ENCODE data around the gene SH3GL2. TPM values are rescaled to one million over a fixed set of nuclear protein-coding genes. Genes with fewer than 3 reads are reported as not detected.

Gene SH3GL2
- total RNA-seq, 1 donor from 2014 or later = not detected

GRCh38 chr9:17622749-17623148, 43.9 kb downstream of the SH3GL2 start:
- no peak for DNase-seq (ENCODE audit: low spot score in 2 of 2)
- intact Hi-C loops (cut with DNase I) = no loop called here
- H3K9me3 ChIP-seq = no peaks in the 10 kb centered on the region
- TF ChIP-seq CTCF (IDR thresholded peaks at IDR 0.05) = no peak
- H3K36me3 ChIP-seq = no peaks in the 10 kb centered on the region
- H3K4me3 ChIP-seq = no peak overlapping the region
- H3K27me3 ChIP-seq = no peaks in the 10 kb centered on the region
- no peaks in the 10 kb centered on the region for H3K4me1 ChIP-seq
- no peak overlapping the region for H3K27ac ChIP-seq

DNA sequence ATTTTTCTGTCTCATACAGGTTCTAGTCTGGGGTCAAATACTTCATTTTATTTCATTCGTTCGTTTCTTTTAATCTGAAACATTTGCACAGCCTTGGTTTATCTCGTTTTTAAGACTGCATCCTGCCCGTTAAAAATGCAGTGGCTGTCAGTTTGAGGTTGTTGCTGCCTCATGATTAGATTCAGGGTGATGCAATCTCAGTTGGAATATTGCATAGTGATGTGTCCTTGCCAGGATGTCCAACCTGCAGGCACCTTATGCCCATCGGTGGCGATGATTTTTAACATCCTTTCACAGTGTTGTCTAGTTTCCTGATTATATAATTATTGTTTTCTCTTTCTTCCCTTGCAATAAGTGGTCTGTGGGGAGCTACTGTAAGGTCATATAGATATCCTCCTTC, 45.1 kb downstream of the SH3GL2 start:
- no peaks in the 10 kb centered on the region for H3K4me1 ChIP-seq
- no peak for DNase-seq (ENCODE audit: low spot score in 2 of 2)
- no peaks in the 10 kb centered on the region for H3K27me3 ChIP-seq
- no peak overlapping the region for H3K4me3 ChIP-seq
- H3K36me3 ChIP-seq = no peaks in the 10 kb centered on the region
- no peak for TF ChIP-seq CTCF (IDR thresholded peaks at IDR 0.05)
- intact Hi-C loops (cut with DNase I) = no loop called here
- no peaks in the 10 kb centered on the region for H3K9me3 ChIP-seq
- H3K27ac ChIP-seq = no peak overlapping the region

DNA sequence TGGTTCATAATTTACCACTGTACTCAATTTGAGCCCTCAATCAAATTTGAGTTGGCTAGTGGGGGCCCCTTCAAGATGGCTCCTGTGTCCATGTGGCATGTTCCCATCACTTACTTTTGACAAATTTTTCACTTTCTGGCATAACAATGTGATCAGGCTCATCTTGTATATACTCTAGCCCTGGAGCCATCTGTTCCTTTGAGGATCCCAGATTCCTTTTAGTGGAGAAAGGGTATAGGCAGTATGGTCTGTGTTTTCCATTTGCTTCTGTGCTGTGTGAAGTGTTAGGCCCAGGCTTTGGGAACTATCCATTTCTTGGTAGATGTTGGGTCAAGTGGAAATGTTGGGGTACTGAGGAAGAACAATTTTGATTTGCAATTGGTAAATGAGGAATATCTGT, 45.7 kb downstream of the SH3GL2 start:
- intact Hi-C loops (cut with DNase I) = no loop called here
- no peaks in the 10 kb centered on the region for H3K4me1 ChIP-seq
- H3K36me3 ChIP-seq = no peaks in the 10 kb centered on the region
- no peak for TF ChIP-seq CTCF (IDR thresholded peaks at IDR 0.05)
- no peak overlapping the region for H3K4me3 ChIP-seq
- H3K27ac ChIP-seq = no peak overlapping the region
- no peaks in the 10 kb centered on the region for H3K27me3 ChIP-seq
- DNase-seq (ENCODE audit: low spot score in 2 of 2) = no peak
- no peaks in the 10 kb centered on the region for H3K9me3 ChIP-seq

- no peaks in the 10 kb centered on the region for H3K9me3 ChIP-seq
- H3K4me3 ChIP-seq = no peak overlapping the region
- TF ChIP-seq CTCF (IDR thresholded peaks at IDR 0.05) = no peak
- DNase-seq (ENCODE audit: low spot score in 2 of 2) = no peak
- intact Hi-C loops (cut with DNase I) = no loop called here
- no peak overlapping the region for H3K27ac ChIP-seq
- H3K27me3 ChIP-seq = no peaks in the 10 kb centered on the region
- no peaks in the 10 kb centered on the region for H3K4me1 ChIP-seq
- no peaks in the 10 kb centered on the region for H3K36me3 ChIP-seq
These were observed 47.0 kb downstream of the SH3GL2 start for GRCh38 chr9:17625644-17626388.

GRCh38 chr9:17627641-17628040, 48.8 kb downstream of the SH3GL2 start:
- no peaks in the 10 kb centered on the region for H3K9me3 ChIP-seq
- no peak overlapping the region for H3K27ac ChIP-seq
- TF ChIP-seq CTCF (IDR thresholded peaks at IDR 0.05) = no peak
- DNase-seq (ENCODE audit: low spot score in 2 of 2) = no peak
- no peaks in the 10 kb centered on the region for H3K27me3 ChIP-seq
- no peak overlapping the region for H3K4me3 ChIP-seq
- H3K4me1 ChIP-seq = no peaks in the 10 kb centered on the region
- intact Hi-C loops (cut with DNase I) = no loop called here
- H3K36me3 ChIP-seq = no peaks in the 10 kb centered on the region

GRCh38 chr9:17628624-17629023, 49.8 kb downstream of the SH3GL2 start:
- intact Hi-C loops (cut with DNase I) = no loop called here
- H3K27ac ChIP-seq = no peak overlapping the region

More at GRCh38 chr9:17628624-17629023, 49.8 kb downstream of the SH3GL2 start:
- no peaks in the 10 kb centered on the region for H3K9me3 ChIP-seq
- no peaks in the 10 kb centered on the region for H3K36me3 ChIP-seq
- H3K4me1 ChIP-seq = no peaks in the 10 kb centered on the region
- H3K4me3 ChIP-seq = no peak overlapping the region
- H3K27me3 ChIP-seq = no peaks in the 10 kb centered on the region
- no peak for TF ChIP-seq CTCF (IDR thresholded peaks at IDR 0.05)
- no peak for DNase-seq (ENCODE audit: low spot score in 2 of 2)

All from ascending aorta (tissue), 2 donors.